ENCODE data around the gene ANKRD55.

DNA sequence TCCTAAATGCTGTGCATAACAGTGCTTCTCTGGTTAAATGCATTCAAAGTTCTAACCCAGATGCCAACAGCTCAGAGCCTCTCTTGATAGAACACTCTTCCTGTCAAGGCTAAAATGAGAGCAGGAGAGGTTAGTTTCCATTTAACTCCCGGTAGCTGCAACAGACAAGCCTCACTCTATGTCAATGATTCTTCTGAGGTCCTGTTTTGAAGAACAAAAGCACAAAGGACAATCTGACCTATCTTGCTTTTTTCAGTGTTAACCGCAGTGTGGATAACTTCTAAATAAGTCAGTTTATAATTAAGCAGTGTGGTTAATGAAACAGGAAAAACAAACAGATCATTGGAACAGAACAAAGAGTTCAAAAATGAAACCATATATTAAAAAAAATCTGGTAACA is 80.7 kb downstream of the ANKRD55 start:
- TF ChIP-seq, protein P1, sequence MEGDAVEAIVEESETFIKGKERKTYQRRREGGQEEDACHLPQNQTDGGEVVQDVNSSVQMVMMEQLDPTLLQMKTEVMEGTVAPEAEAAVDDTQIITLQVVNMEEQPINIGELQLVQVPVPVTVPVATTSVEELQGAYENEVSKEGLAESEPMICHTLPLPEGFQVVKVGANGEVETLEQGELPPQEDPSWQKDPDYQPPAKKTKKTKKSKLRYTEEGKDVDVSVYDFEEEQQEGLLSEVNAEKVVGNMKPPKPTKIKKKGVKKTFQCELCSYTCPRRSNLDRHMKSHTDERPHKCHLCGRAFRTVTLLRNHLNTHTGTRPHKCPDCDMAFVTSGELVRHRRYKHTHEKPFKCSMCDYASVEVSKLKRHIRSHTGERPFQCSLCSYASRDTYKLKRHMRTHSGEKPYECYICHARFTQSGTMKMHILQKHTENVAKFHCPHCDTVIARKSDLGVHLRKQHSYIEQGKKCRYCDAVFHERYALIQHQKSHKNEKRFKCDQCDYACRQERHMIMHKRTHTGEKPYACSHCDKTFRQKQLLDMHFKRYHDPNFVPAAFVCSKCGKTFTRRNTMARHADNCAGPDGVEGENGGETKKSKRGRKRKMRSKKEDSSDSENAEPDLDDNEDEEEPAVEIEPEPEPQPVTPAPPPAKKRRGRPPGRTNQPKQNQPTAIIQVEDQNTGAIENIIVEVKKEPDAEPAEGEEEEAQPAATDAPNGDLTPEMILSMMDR (IDR thresholded peaks at IDR 0.05) = no peak
- no peak for TF ChIP-seq POLR2A (IDR thresholded peaks at IDR 0.05)

Data from heart left ventricle (tissue), 13 donors.